ENCODE results near the gene PNP.

GRCh38 chr14:20494935-20495766 is 25.9 kb downstream of the PNP start:
- TF ChIP-seq CTCF (conservative IDR thresholded peaks at IDR 0.05): no peak
- TF ChIP-seq ZFX (IDR thresholded peaks at IDR 0.05): no peak

All from C4-2B (cell line).